Measurements from ENCODE around the gene HBB.

HBB gene

DNA sequence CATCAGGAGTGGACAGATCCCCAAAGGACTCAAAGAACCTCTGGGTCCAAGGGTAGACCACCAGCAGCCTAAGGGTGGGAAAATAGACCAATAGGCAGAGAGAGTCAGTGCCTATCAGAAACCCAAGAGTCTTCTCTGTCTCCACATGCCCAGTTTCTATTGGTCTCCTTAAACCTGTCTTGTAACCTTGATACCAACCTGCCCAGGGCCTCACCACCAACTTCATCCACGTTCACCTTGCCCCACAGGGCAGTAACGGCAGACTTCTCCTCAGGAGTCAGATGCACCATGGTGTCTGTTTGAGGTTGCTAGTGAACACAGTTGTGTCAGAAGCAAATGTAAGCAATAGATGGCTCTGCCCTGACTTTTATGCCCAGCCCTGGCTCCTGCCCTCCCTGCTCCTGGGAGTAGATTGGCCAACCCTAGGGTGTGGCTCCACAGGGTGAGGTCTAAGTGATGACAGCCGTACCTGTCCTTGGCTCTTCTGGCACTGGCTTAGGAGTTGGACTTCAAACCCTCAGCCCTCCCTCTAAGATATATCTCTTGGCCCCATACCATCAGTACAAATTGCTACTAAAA lies at the start of gene HBB:
Gene HBB, minus strand, starts transcription at position 340 of the 579 bp plus-strand sequence. Its CDS starts 50 bp downstream, at position 290.
- Histone ChIP-seq H2AFZ (ENCODE audit: low read depth, low read length) (no peak within 1 kb of the TSS), H3K27me3 (ENCODE audit: low read depth, low read length) (no peaks in the 10 kb centered on the region), H3K9ac (ENCODE audit: low read length) (no peak within 1 kb of the TSS), H3K79me2 (ENCODE audit: low read length) (no peaks in the 10 kb centered on the region), H3K9me3 (ENCODE audit: insufficient read depth, low read length) (no peaks in the 10 kb centered on the region), H3K36me3 (replicated peaks; ENCODE audit: low read depth, low read length) (no peaks in the 10 kb centered on the region), H3K4me1 (ENCODE audit: low read length) (peaks cover 4% of the 10 kb centered on the region; the same call in 1 of the 2 replicates), H3K27ac (ENCODE audit: low read length) (no peak within 1 kb of the TSS), H3K4me3 (ENCODE audit: low read length) (no peak within 1 kb of the TSS), H4K20me1 (ENCODE audit: insufficient read depth, low read length) (no peaks in the 10 kb centered on the region), H3K4me2 (ENCODE audit: low read length) (no peak within 1 kb of the TSS)
- TF ChIP-seq EZH2phosphoT487 (IDR thresholded peaks at IDR 0.05; ENCODE audit: low read depth): no peak
- TF ChIP-seq, protein P1, sequence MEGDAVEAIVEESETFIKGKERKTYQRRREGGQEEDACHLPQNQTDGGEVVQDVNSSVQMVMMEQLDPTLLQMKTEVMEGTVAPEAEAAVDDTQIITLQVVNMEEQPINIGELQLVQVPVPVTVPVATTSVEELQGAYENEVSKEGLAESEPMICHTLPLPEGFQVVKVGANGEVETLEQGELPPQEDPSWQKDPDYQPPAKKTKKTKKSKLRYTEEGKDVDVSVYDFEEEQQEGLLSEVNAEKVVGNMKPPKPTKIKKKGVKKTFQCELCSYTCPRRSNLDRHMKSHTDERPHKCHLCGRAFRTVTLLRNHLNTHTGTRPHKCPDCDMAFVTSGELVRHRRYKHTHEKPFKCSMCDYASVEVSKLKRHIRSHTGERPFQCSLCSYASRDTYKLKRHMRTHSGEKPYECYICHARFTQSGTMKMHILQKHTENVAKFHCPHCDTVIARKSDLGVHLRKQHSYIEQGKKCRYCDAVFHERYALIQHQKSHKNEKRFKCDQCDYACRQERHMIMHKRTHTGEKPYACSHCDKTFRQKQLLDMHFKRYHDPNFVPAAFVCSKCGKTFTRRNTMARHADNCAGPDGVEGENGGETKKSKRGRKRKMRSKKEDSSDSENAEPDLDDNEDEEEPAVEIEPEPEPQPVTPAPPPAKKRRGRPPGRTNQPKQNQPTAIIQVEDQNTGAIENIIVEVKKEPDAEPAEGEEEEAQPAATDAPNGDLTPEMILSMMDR (IDR thresholded peaks at IDR 0.05; ENCODE audit: low read depth, low read length): no peak

DNA sequence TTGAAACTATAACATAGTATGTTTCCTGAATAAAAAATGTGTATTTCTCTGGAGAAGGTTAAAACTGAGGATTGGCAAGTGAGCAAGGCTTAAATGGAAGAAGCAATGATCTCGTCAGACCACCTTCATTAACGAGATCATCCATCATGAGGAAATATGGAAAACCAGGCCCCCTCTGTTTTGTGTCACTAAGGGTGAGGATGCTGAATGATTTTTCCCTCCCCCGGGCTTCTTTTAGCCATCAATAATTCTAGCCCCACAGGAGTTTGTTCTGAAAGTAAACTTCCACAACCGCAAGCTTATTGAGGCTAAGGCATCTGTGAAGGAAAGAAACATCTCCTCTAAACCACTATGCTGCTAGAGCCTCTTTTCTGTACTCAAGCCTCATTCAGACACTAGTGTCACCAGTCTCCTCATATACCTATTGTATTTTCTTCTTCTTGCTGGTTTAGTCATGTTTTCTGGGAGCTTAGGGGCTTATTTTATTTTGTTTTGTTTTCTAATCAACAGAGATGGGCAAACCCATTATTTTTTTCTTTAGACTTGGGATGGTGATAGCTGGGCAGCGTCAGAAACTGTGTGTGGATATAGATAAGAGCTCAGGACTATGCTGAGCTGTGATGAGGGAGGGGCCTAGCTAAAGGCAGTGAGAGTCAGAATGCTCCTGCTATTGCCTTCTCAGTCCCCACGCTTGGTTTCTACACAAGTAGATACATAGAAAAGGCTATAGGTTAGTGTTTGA lies 48.7 kb upstream of the HBB start:
- Histone ChIP-seq H3K9ac (ENCODE audit: low read length) (no peak overlapping the region), H4K20me1 (ENCODE audit: insufficient read depth, low read length) (no peaks in the 10 kb centered on the region), H3K4me1 (ENCODE audit: low read length) (peaks cover 14% of the 10 kb centered on the region), H3K9me3 (ENCODE audit: insufficient read depth, low read length) (no peaks in the 10 kb centered on the region), H3K4me3 (ENCODE audit: low read length) (no peak overlapping the region), H2AFZ (ENCODE audit: low read depth, low read length) (no peak overlapping the region), H3K27me3 (ENCODE audit: low read depth, low read length) (no peaks in the 10 kb centered on the region), H3K79me2 (ENCODE audit: low read length) (no peaks in the 10 kb centered on the region), H3K36me3 (replicated peaks; ENCODE audit: low read depth, low read length) (no peaks in the 10 kb centered on the region), H3K27ac (ENCODE audit: low read length) (no peak overlapping the region), H3K4me2 (ENCODE audit: low read length) (no peak overlapping the region)
- TF ChIP-seq EZH2phosphoT487 (IDR thresholded peaks at IDR 0.05; ENCODE audit: low read depth): no peak
- TF ChIP-seq, protein P1 (IDR thresholded peaks at IDR 0.05; ENCODE audit: low read depth, low read length): no peak

DNA sequence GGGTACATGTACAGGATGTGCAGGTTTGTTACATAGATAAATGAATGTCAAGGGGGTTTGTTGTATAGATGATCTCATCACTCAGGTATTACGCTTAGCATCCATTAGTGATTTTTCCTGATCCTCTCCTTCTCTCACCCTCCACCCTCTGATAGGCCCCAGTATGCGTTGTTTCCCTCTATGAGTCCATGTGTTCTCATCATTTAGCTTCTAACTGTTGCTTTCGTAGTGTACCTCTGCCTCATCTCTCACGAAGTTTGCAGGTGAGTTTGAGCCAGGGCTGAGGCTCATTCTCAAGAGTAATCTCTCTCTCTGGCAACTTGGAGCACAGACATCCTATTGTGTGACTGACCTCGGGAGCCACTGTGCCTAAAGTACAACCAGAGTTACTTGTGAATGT lies 47.5 kb upstream of the HBB start:
- no peak for TF ChIP-seq EZH2phosphoT487 (IDR thresholded peaks at IDR 0.05; ENCODE audit: low read depth)
- TF ChIP-seq, protein P1 (IDR thresholded peaks at IDR 0.05; ENCODE audit: low read depth, low read length): no peak
- no peaks in the 10 kb centered on the region for H3K9me3 ChIP-seq (ENCODE audit: insufficient read depth, low read length)
- no peak overlapping the region for H2AFZ ChIP-seq (ENCODE audit: low read depth, low read length)
- H3K27ac ChIP-seq (ENCODE audit: low read length): no peak overlapping the region
- H4K20me1 ChIP-seq (ENCODE audit: insufficient read depth, low read length): no peaks in the 10 kb centered on the region
- no peak overlapping the region for H3K9ac ChIP-seq (ENCODE audit: low read length)
- no peak overlapping the region for H3K4me2 ChIP-seq (ENCODE audit: low read length)
- no peak overlapping the region for H3K4me3 ChIP-seq (ENCODE audit: low read length)
- no peaks in the 10 kb centered on the region for H3K79me2 ChIP-seq (ENCODE audit: low read length)
- no peaks in the 10 kb centered on the region for H3K36me3 ChIP-seq (replicated peaks; ENCODE audit: low read depth, low read length)
- no peaks in the 10 kb centered on the region for H3K27me3 ChIP-seq (ENCODE audit: low read depth, low read length)
- H3K4me1 ChIP-seq (ENCODE audit: low read length): peaks cover 7% of the 10 kb centered on the region

DNA sequence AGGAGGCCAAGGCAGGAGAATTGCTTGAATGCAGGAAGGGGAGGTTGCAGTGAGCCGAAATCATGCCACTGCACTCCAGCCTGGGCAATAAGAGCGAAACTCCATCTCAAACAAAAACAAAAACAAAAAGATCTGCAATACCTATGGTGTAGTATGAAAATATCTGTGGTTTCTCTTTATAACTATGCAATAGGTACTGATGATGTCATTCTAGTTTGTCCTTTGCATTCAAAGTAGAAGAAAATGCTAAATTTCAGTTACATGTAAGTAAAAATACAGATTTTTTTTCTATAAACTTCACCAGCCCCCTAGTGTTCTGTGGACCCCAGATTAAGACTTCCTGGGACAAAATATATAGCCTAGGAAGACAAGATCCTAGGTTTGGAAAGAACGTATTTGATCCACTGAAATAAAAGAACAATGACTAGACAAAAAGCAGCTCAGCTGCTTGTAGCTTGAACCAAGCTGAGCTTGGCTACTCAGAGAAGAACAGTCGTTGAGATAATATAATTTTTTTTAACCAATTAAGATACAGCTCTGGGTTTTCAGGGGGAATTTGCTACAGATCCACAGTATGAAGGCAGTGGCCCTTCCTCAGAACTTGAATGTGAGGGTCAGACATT lies 45.6 kb upstream of the HBB start:
- H3K79me2 ChIP-seq (ENCODE audit: low read length): no peaks in the 10 kb centered on the region
- H3K4me2 ChIP-seq (ENCODE audit: low read length): no peak overlapping the region

More for the DNA sequence above, 45.6 kb upstream of the HBB start:
- Histone ChIP-seq H3K9ac (ENCODE audit: low read length) (no peak overlapping the region), H2AFZ (ENCODE audit: low read depth, low read length) (no peak overlapping the region), H4K20me1 (ENCODE audit: insufficient read depth, low read length) (no peaks in the 10 kb centered on the region), H3K4me1 (ENCODE audit: low read length) (no peaks in the 10 kb centered on the region), H3K27me3 (ENCODE audit: low read depth, low read length) (no peaks in the 10 kb centered on the region; the same call in 1 of the 2 replicates), H3K4me3 (ENCODE audit: low read length) (no peak overlapping the region), H3K9me3 (ENCODE audit: insufficient read depth, low read length) (no peaks in the 10 kb centered on the region), H3K36me3 (replicated peaks; ENCODE audit: low read depth, low read length) (no peaks in the 10 kb centered on the region), H3K27ac (ENCODE audit: low read length) (no peak overlapping the region)
- TF ChIP-seq, protein P1 (IDR thresholded peaks at IDR 0.05; ENCODE audit: low read depth, low read length): no peak
- TF ChIP-seq EZH2phosphoT487 (IDR thresholded peaks at IDR 0.05; ENCODE audit: low read depth): no peak
